Mesothelial cell of epicardium (in vitro differentiated cells): ENCODE results near the gene PPP1R3E. TPM values are rescaled to one million over a fixed set of nuclear protein-coding genes. Genes with fewer than 3 reads are reported as not detected.
"Not testable (repeated sequence)": the region's sequence is repeated elsewhere in the genome, so short reads cannot be mapped to it uniquely, and the experiment has no call there.

Source experiments
- DNase-seq, 2 experiments: peaks; one replicate each; pipeline ENCODE4 v3.0.0; 2021; ENCODE audit warnings: low spot score in 2 of 2; ENCODE audit not compliant: unreplicated experiment in 2 of 2
- H3K27ac Mint-ChIP-seq: 2 replicates; pipeline ENCODE4 v1.8.0; 2021; ENCODE audit warnings: mixed read lengths
- H3K27me3 Mint-ChIP-seq: 2 replicates; pipeline ENCODE4 v1.8.0; 2021; ENCODE audit warnings: low read depth, mixed read lengths
- H3K36me3 Mint-ChIP-seq: 2 replicates; pipeline ENCODE4 v1.8.0; 2021; ENCODE audit warnings: mixed read lengths
- H3K4me1 Mint-ChIP-seq: 2 replicates; pipeline ENCODE4 v1.8.0; 2021; ENCODE audit warnings: mixed read lengths
- H3K4me3 Mint-ChIP-seq: 2 replicates; pipeline ENCODE4 v1.8.0; 2021; ENCODE audit warnings: mild to moderate bottlenecking, moderate library complexity, mixed read lengths
- H3K9me3 Mint-ChIP-seq: 2 replicates; pipeline ENCODE4 v1.8.0; 2021; ENCODE audit warnings: mixed read lengths
- total RNA-seq: library from RNA; stranded (reverse); gene quantifications from 3 replicates; pipeline ENCODE4 v1.2.1, GENCODE V29; 2021
- TF ChIP-seq, protein P1 (sequence below): fragments of 200-600 bp; sonication (generic); IDR thresholded peaks from one replicate; pipeline ENCODE4 v1.5.0; 2021; ENCODE audit warnings: antibody characterized with exemption; ENCODE audit not compliant: unreplicated experiment

PPP1R3E gene
- total RNA-seq, 1 donor from 2014 or later: 9.3 TPM

GRCh38 chr14:23284654-23285529 is 17.8 kb downstream of the PPP1R3E start:
- H3K36me3 Mint-ChIP-seq: no peaks in the 10 kb centered on the region
- peaks cover 22% of the 10 kb centered on the region for H3K4me1 Mint-ChIP-seq
- DNase-seq: no peak
- H3K27ac Mint-ChIP-seq: peak overlapping the region; percentile 94
- no peaks in the 10 kb centered on the region for H3K9me3 Mint-ChIP-seq
- TF ChIP-seq, protein P1, sequence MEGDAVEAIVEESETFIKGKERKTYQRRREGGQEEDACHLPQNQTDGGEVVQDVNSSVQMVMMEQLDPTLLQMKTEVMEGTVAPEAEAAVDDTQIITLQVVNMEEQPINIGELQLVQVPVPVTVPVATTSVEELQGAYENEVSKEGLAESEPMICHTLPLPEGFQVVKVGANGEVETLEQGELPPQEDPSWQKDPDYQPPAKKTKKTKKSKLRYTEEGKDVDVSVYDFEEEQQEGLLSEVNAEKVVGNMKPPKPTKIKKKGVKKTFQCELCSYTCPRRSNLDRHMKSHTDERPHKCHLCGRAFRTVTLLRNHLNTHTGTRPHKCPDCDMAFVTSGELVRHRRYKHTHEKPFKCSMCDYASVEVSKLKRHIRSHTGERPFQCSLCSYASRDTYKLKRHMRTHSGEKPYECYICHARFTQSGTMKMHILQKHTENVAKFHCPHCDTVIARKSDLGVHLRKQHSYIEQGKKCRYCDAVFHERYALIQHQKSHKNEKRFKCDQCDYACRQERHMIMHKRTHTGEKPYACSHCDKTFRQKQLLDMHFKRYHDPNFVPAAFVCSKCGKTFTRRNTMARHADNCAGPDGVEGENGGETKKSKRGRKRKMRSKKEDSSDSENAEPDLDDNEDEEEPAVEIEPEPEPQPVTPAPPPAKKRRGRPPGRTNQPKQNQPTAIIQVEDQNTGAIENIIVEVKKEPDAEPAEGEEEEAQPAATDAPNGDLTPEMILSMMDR: no peak
- peak overlapping the region; percentile 96 for H3K4me3 Mint-ChIP-seq
- peaks cover 2% of the 10 kb centered on the region for H3K27me3 Mint-ChIP-seq

GRCh38 chr14:23281247-23281646 is 21.4 kb downstream of the PPP1R3E start:
- H3K4me3 Mint-ChIP-seq: no peak overlapping the region
- H3K27me3 Mint-ChIP-seq: no peaks in the 10 kb centered on the region
- peaks cover 10% of the 10 kb centered on the region for H3K36me3 Mint-ChIP-seq

DNA sequence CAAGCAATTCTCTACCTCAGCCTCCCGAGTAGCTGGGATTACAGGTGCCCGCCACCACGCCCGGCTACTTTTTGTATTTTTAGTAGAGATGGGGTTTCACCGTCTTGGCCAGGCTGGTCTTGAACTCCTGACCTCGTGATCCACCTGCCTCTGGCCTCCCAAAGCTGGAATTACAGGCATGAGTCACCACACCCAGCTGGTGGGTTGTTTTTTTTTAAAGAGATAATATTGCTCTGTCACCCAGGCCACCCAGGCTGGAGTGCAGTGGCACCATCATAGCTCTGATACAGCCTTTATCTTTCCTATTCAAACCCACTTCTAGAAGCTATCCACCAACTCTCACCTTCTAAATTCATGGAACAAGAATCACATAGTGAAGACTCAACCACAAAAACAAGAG is 24.7 kb downstream of the PPP1R3E start:
- DNase-seq, H3K4me3 Mint-ChIP-seq, H3K27me3 Mint-ChIP-seq, H3K4me1 Mint-ChIP-seq, H3K27ac Mint-ChIP-seq, H3K9me3 Mint-ChIP-seq: not testable (repeated sequence)
- H3K36me3 Mint-ChIP-seq: peaks cover 26% of the 10 kb centered on the region

More at GRCh38 chr14:23281247-23281646, 21.4 kb downstream of the PPP1R3E start:
- TF ChIP-seq, protein P1: no peak
- DNase-seq: no peak
- H3K27ac Mint-ChIP-seq: no peak overlapping the region
- H3K4me1 Mint-ChIP-seq: peaks cover 16% of the 10 kb centered on the region
- no peaks in the 10 kb centered on the region for H3K9me3 Mint-ChIP-seq

GRCh38 chr14:23277189-23277588 is 25.5 kb downstream of the PPP1R3E start:
- Mint-ChIP-seq H3K27ac (no peak overlapping the region), H3K9me3 (no peaks in the 10 kb centered on the region), H3K4me3 (no peak overlapping the region), H3K36me3 (peaks cover 26% of the 10 kb centered on the region), H3K27me3 (no peaks in the 10 kb centered on the region), H3K4me1 (no peaks in the 10 kb centered on the region)
- DNase-seq: no peak
- TF ChIP-seq, protein P1: no peak

DNA sequence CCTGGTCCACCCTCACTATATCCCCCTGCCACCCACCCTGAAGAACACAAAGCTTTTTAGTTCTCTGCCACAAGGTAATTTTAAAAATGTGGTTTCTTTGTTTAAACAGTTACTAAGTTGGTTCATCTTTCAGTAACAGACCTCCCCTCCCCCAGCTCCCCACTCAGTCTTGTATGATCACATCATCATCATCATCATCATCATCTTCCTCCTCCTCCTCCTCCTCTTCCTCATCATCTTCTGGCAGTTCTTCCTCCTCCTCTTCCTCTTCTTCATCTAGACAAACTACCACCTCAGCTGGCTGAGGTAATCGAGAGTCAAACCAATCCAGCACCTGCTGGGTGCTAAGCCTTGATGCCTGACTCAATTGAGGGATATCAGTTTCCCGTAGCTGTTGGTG is 27.2 kb downstream of the PPP1R3E start:
- Mint-ChIP-seq H3K36me3 (peaks cover 28% of the 10 kb centered on the region), H3K9me3 (peaks cover 3% of the 10 kb centered on the region), H3K4me3 (no peak overlapping the region), H3K27ac (no peak overlapping the region), H3K27me3 (no peaks in the 10 kb centered on the region), H3K4me1 (no peaks in the 10 kb centered on the region)
- TF ChIP-seq, protein P1: no peak
- DNase-seq: no peak

- H3K27me3 Mint-ChIP-seq: peaks cover 2% of the 10 kb centered on the region
- no peak for DNase-seq
- peaks cover 3% of the 10 kb centered on the region for H3K9me3 Mint-ChIP-seq
- peaks cover 2% of the 10 kb centered on the region for H3K36me3 Mint-ChIP-seq
- H3K27ac Mint-ChIP-seq: no peak overlapping the region
- no peaks in the 10 kb centered on the region for H3K4me1 Mint-ChIP-seq
- TF ChIP-seq, protein P1: no peak
- no peak overlapping the region for H3K4me3 Mint-ChIP-seq
These were observed 33.5 kb downstream of the PPP1R3E start for GRCh38 chr14:23269193-23269592.

- not testable (repeated sequence) for H3K4me3 Mint-ChIP-seq, DNase-seq, H3K36me3 Mint-ChIP-seq, H3K27ac Mint-ChIP-seq, H3K4me1 Mint-ChIP-seq, H3K9me3 Mint-ChIP-seq
- H3K27me3 Mint-ChIP-seq: peaks cover 14% of the 10 kb centered on the region
These were observed 41.8 kb downstream of the PPP1R3E start for GRCh38 chr14:23260849-23261248.
